ENCODE results near the gene CALCOCO1.
"Not testable (repeated sequence)": the region's sequence is repeated elsewhere in the genome, so short reads cannot be mapped to it uniquely, and the experiment has no call there.

The CALCOCO1 gene

DNA sequence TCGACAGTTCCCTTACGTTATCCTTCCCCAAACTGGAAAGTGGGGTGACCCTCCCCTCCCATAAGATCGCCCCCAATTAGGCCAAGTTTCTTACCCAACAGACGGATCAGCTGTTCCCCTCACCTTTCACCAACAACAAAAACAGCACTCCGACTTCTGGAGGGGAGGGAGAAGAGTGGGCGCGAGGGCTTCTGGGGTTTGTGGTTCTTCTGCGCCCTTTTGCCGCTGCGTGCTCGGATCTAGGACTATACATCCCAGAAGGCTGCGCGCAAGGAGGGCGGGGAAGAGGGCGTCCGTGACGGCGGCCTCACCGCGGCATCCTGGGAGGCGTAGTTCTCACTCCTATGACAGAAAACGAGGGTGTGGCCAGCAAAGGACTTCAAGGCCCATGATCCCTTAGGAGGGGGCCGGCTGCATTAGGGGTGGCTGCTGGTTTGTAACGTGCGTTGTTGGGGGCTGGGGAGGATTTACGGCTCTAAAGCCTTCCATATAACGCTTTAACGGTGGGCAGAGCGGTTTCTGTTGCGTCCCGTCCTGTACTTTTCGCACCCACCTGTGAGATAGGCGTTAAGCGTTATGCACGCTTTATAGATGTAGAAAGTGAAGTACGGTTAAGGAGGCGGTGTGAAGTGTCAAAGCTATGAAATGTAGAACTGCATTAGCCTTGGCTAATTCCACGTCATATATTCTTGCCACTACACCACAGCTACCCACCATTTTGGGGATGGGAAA is at the start of gene CALCOCO1:
Gene CALCOCO1, minus strand, starts transcription at position 143 of the 732 bp plus-strand sequence. CDS start 2,210 bp downstream, outside the sequence.
- H3K27me3 Mint-ChIP-seq = peaks cover 4% of the 10 kb centered on the region
- peak; percentile 99 for DNase-seq
- peaks cover 2% of the 10 kb centered on the region for H3K36me3 Mint-ChIP-seq
- peaks cover 27% of the 10 kb centered on the region for H3K4me1 Mint-ChIP-seq
- CTCF ChIA-PET = interaction anchor here (1.0 to 14.7 kb wide), 5 partner anchors 18 to 52 kb away, joined by 4 to 185 read pairs (median 10); partner anchors contain the start of gene ATP5MC2
- no peaks in the 10 kb centered on the region for H3K9me3 Mint-ChIP-seq
- peak within 1 kb of the TSS; percentile 91 for H3K27ac Mint-ChIP-seq
- peak within 1 kb of the TSS; percentile 89 for H3K4me3 Mint-ChIP-seq

DNA sequence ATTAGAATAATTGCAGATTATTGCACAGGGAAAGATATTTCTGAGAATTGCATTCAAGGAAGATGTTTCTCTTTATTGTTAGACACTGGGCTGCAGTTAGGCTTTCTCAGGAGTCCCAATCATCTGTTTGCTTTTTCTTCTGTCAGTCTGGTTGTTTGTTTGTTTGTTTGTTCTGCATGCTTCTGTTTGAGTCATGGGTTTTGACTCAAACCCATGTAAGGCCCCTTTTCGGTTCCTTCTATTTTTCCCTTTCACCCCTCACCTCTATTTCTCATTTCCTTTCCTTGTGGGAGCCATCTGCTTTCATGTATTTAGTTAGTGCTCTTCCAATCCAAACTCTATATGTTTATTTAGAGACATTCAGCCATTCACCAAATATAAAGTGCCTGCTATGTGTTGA is 49.6 kb upstream of the CALCOCO1 start:
- Mint-ChIP-seq H3K27ac (no peak overlapping the region), H3K9me3 (no peaks in the 10 kb centered on the region), H3K36me3 (no peaks in the 10 kb centered on the region), H3K4me1 (no peaks in the 10 kb centered on the region), H3K4me3 (no peak overlapping the region), H3K27me3 (peaks cover 43% of the 10 kb centered on the region)
- CTCF ChIA-PET = no interaction called here
- DNase-seq = no peak

DNA sequence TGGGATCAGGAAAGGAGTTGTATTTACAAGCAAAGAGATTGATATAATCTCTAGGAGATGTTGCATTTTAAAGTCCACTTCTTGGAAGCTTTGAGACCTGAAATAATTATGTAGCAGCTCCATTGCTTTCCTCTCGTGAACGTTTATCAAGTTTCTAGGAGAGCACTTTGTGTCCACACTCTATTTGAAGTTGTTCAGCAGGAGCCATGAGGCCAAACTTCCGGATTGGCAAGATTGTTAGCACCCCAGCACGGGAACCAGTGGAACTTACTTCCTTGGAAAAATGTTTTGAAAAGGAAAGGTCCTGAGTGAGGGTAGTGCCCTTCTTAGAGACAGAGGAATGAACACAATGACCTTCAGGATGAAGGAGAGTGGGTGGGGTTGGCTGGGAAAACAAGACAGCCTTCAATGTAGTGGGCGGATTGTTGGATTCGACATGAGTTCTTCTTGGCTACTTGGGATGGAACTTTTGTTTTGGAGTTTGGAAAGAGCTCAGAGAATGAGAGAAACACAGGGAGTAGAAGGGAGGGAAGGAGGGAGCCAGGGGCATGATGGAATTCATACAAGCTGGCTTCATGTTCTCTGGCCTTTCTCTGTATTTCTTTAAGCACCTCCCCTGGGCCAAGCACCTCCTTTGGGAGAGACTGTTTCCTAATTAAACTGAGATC is 48.4 kb upstream of the CALCOCO1 start:
- CTCF ChIA-PET = interaction anchor here (1.6 kb wide), 1 partner anchor 18 kb away, joined by 5 read pairs; no protein-coding TSS in a partner anchor
- peaks cover 34% of the 10 kb centered on the region for H3K27me3 Mint-ChIP-seq
- H3K9me3 Mint-ChIP-seq = no peaks in the 10 kb centered on the region
- H3K27ac Mint-ChIP-seq = no peak overlapping the region
- no peaks in the 10 kb centered on the region for H3K36me3 Mint-ChIP-seq
- no peaks in the 10 kb centered on the region for H3K4me1 Mint-ChIP-seq
- DNase-seq = no peak
- no peak overlapping the region for H3K4me3 Mint-ChIP-seq

GRCh38 chr12:53770281-53770680 is 43.0 kb upstream of the CALCOCO1 start:
- Mint-ChIP-seq H3K27me3 (peaks cover 40% of the 10 kb centered on the region), H3K4me3 (no peak overlapping the region), H3K4me1 (no peaks in the 10 kb centered on the region), H3K36me3 (no peaks in the 10 kb centered on the region), H3K9me3 (no peaks in the 10 kb centered on the region), H3K27ac (no peak overlapping the region)
- no peak for DNase-seq
- CTCF ChIA-PET = no interaction called here

GRCh38 chr12:53768976-53769375 is 41.7 kb upstream of the CALCOCO1 start:
- no peaks in the 10 kb centered on the region for H3K36me3 Mint-ChIP-seq
- CTCF ChIA-PET = no interaction called here
- H3K27me3 Mint-ChIP-seq = peaks cover 53% of the 10 kb centered on the region
- no peak overlapping the region for H3K4me3 Mint-ChIP-seq
- DNase-seq = no peak
- no peak overlapping the region for H3K27ac Mint-ChIP-seq
- no peaks in the 10 kb centered on the region for H3K9me3 Mint-ChIP-seq
- no peaks in the 10 kb centered on the region for H3K4me1 Mint-ChIP-seq

DNA sequence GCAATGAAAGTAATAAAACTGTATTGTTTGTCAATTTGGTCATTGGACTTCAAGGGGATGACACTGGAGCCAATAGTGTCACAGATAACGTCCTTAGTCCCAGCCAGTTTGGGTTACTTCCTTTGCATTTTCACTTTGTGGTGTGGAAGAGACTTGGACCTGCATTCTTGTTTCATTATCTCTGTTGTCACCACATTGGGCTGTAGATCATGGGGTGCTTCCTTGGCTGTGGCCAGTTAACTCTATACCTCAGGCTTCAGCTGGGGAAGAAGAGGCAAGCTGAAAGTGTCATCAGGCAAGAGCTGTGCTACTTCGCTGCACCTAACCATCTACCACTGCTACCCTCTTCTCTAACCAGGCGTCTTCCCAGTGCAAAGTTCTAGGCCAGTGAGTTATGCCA is 39.6 kb upstream of the CALCOCO1 start:
- Mint-ChIP-seq H3K9me3 (no peaks in the 10 kb centered on the region), H3K4me1 (no peaks in the 10 kb centered on the region), H3K27me3 (peaks cover 54% of the 10 kb centered on the region), H3K4me3 (no peak overlapping the region), H3K27ac (no peak overlapping the region), H3K36me3 (no peaks in the 10 kb centered on the region)
- DNase-seq = no peak
- CTCF ChIA-PET = interaction anchor here (1.5 kb wide), 1 partner anchor 10 kb away, joined by 3 read pairs; no protein-coding TSS in a partner anchor

DNA sequence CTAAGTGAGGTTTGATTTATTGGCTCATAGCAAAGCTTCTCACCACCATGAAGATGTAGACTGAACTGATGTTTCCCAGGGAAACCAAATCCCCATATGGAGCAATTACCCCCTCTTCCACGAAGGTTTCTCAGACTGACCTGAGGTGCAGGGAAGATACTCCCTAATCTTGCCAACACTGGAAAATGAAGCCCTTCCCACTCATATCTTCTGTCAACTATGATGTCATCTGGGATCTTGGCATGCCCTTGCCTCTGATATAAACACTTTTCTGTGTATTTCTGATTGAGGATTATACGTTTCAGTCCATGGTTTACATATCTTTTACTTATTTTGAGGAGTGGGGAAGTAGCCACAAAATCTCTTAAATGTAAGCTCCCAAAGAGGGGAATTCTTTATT is 38.6 kb upstream of the CALCOCO1 start:
- peaks cover 60% of the 10 kb centered on the region for H3K27me3 Mint-ChIP-seq
- no peaks in the 10 kb centered on the region for H3K4me1 Mint-ChIP-seq
- H3K27ac Mint-ChIP-seq = no peak overlapping the region
- DNase-seq = no peak
- no peak overlapping the region for H3K4me3 Mint-ChIP-seq
- no peaks in the 10 kb centered on the region for H3K36me3 Mint-ChIP-seq
- H3K9me3 Mint-ChIP-seq = no peaks in the 10 kb centered on the region
- CTCF ChIA-PET = interaction anchor here (1.5 to 2.2 kb wide), 2 partner anchors 9 to 20 kb away, joined by 3 to 12 read pairs; no protein-coding TSS in a partner anchor

DNA sequence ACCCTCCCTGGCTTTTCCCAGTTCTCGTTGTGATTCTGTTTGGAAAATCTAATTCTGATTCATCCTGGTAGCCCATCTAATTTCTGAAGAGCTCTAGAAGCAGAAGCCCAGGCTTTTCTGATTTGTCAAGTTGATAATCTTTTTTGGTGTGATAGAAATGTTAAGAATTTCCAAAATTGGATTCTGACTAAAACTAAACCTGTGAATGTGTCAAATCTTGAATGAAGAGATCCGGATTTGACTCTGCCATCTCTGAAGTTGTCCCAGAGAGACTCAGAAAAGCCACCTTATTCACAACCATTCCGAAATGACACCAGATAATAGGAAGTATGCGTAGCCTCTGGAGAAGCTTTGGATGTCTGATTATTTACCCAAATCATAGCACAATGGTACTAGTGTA is 37.4 kb upstream of the CALCOCO1 start:
- Mint-ChIP-seq H3K36me3 (no peaks in the 10 kb centered on the region), H3K27me3 (peaks cover 68% of the 10 kb centered on the region), H3K27ac (no peak overlapping the region), H3K9me3 (no peaks in the 10 kb centered on the region), H3K4me1 (no peaks in the 10 kb centered on the region), H3K4me3 (no peak overlapping the region)
- no peak for DNase-seq
- CTCF ChIA-PET = interaction anchor here (1.0 to 2.2 kb wide), 3 partner anchors 19 to 66 kb away, joined by 3 to 12 read pairs (median 7); no protein-coding TSS in a partner anchor

- H3K36me3 Mint-ChIP-seq, H3K4me1 Mint-ChIP-seq, H3K4me3 Mint-ChIP-seq, H3K27ac Mint-ChIP-seq, DNase-seq, CTCF ChIA-PET, H3K9me3 Mint-ChIP-seq: not testable (repeated sequence)
- peaks cover 72% of the 10 kb centered on the region for H3K27me3 Mint-ChIP-seq
Measured at GRCh38 chr12:53762793-53763192, 35.5 kb upstream of the CALCOCO1 start.

GRCh38 chr12:53761306-53761705 is 34.1 kb upstream of the CALCOCO1 start:
- CTCF ChIA-PET = interaction anchor here (1.1 to 2.9 kb wide), 3 partner anchors 10 to 18 kb away, joined by 3 to 15 read pairs (median 3); partner anchors contain the start of gene CISTR

GRCh38 chr12:53759261-53759660 is 32.0 kb upstream of the CALCOCO1 start:
- H3K27ac Mint-ChIP-seq = no peak overlapping the region
- H3K4me3 Mint-ChIP-seq = no peak overlapping the region
- peaks cover 15% of the 10 kb centered on the region for H3K4me1 Mint-ChIP-seq
- no peaks in the 10 kb centered on the region for H3K36me3 Mint-ChIP-seq
- no peak for DNase-seq
- H3K9me3 Mint-ChIP-seq = no peaks in the 10 kb centered on the region
- CTCF ChIA-PET = interaction anchor here (1.0 to 2.9 kb wide), 2 partner anchors 13 to 16 kb away, joined by 3 to 15 read pairs; no protein-coding TSS in a partner anchor
- H3K27me3 Mint-ChIP-seq = peaks cover 58% of the 10 kb centered on the region

More at GRCh38 chr12:53761306-53761705, 34.1 kb upstream of the CALCOCO1 start:
- Mint-ChIP-seq H3K4me3 (no peak overlapping the region), H3K27me3 (peaks cover 69% of the 10 kb centered on the region), H3K9me3 (no peaks in the 10 kb centered on the region), H3K36me3 (no peaks in the 10 kb centered on the region), H3K27ac (no peak overlapping the region), H3K4me1 (peaks cover 15% of the 10 kb centered on the region)
- DNase-seq = no peak

GRCh38 chr12:53758730-53759103 is 31.5 kb upstream of the CALCOCO1 start:
- H3K4me3 Mint-ChIP-seq = no peak overlapping the region
- peaks cover 53% of the 10 kb centered on the region for H3K27me3 Mint-ChIP-seq
- CTCF ChIA-PET = interaction anchor here (0.6 to 7.5 kb wide), 3 partner anchors 14 to 69 kb away, joined by 3 to 122 read pairs (median 4); no protein-coding TSS in a partner anchor
- H3K4me1 Mint-ChIP-seq = peaks cover 15% of the 10 kb centered on the region
- no peak overlapping the region for H3K27ac Mint-ChIP-seq
- no peaks in the 10 kb centered on the region for H3K9me3 Mint-ChIP-seq
- DNase-seq = no peak
- no peaks in the 10 kb centered on the region for H3K36me3 Mint-ChIP-seq

GRCh38 chr12:53758081-53758729 is 31.0 kb upstream of the CALCOCO1 start:
- H3K27me3 Mint-ChIP-seq = peaks cover 49% of the 10 kb centered on the region
- DNase-seq = no peak
- H3K36me3 Mint-ChIP-seq = no peaks in the 10 kb centered on the region
- CTCF ChIA-PET = interaction anchor here (0.6 to 7.5 kb wide), 12 partner anchors 14 to 196 kb away, joined by 3 to 122 read pairs (median 4); partner anchors contain the start of gene CALCOCO1
- no peak overlapping the region for H3K27ac Mint-ChIP-seq
- no peak overlapping the region for H3K4me3 Mint-ChIP-seq
- H3K9me3 Mint-ChIP-seq = no peaks in the 10 kb centered on the region
- peaks cover 15% of the 10 kb centered on the region for H3K4me1 Mint-ChIP-seq

Data from activated naive CD4-positive, alpha-beta T cell treated with anti-CD3 and anti-CD28 coated beads, Interleukin-2, amount 10 ng/mL, durations not matched to agents 7 days and 5 days (primary cell).